A549 (cell line): Measurements from ENCODE around the gene RPRD1A. TPM values are rescaled to one million over a fixed set of nuclear protein-coding genes. Genes with fewer than 3 reads are reported as not detected.

Experiments
- ATAC-seq, 2 experiments: fragments of 200-7000 bp in 1 of 2; fragments of >200 bp in 1 of 2; cut with Nextera tagmentation in 1 of 2; cut with Tn5 transposase in 1 of 2; 3 replicates each; pipeline versions ENCODE4 v1.8.0 to v1.9.1; 2018 to 2020; ENCODE audit warnings: mild to moderate bottlenecking in 1 of 2, moderate library complexity in 1 of 2
- CTCF ChIA-PET: fragments of 300-600 bp; sonication (Branson Sonifier 250); formaldehyde crosslinking; extraction: SDS; loops from one replicate; lab custom pipeline; 2021; ENCODE audit warnings: antibody characterized with exemption, inconsistent platforms; lab: Yijun Ruan, JAX
- POLR2A ChIA-PET: fragments of 350-600 bp; formaldehyde crosslinking; extraction: SDS; loops from one replicate; lab custom pipeline; 2021; ENCODE audit warnings: antibody characterized with exemption, inconsistent platforms; lab: Yijun Ruan, JAX
- DNase-seq, 2 experiments: peaks; one replicate each; pipeline versions ENCODE4 v3.0.0 to v3.0.0-alpha.2; 2011 to 2016; ENCODE audit warnings: low read depth in 1 of 2, low spot score in 1 of 2
- FAIRE-seq: peaks from 2 replicates; lab custom pipeline; 2011; peaks lifted over from hg19 to GRCh38; lab: Jason Lieb, UNC
- H3K27ac ChIP-seq, 2 experiments: fragments of >200 bp; sonication (Bioruptor Twin); formaldehyde crosslinking; 3 replicates each; pipeline ENCODE4 v1.5.1; 2016 to 2017
- H3K4me1 ChIP-seq: fragments of >200 bp; sonication (Bioruptor Twin); formaldehyde crosslinking; 3 replicates; pipeline ENCODE4 v1.6.1; 2016
- H3K4me2 ChIP-seq: fragments of >200 bp; sonication (Bioruptor Twin); formaldehyde crosslinking; 3 replicates; pipeline ENCODE4 v1.6.1; 2016
- H3K4me3 ChIP-seq: fragments of >200 bp; sonication (Bioruptor Twin); formaldehyde crosslinking; 3 replicates; pipeline ENCODE4 v1.5.1; 2016
- H3K9me3 ChIP-seq: fragments of >200 bp; sonication (Bioruptor Twin); formaldehyde crosslinking; 3 replicates; pipeline ENCODE4 v1.6.1; 2016
- ATOH8 ChIP-seq: fragments of 250-450 bp; sonication (Bioruptor Pico); IDR thresholded peaks from 2 replicates; pipeline ENCODE4 v1.5.0; 2020; ENCODE audit warnings: low read depth, mild to moderate bottlenecking, moderate library complexity
- BCL3 ChIP-seq: fragments of >200 bp; sonication (Bioruptor Twin); formaldehyde crosslinking; IDR thresholded peaks from 3 replicates; pipeline ENCODE4 v1.6.1; 2016
- BHLHE40 ChIP-seq: IDR thresholded peaks from 2 replicates; pipeline ENCODE4 v1.6.1; 2012; ENCODE audit warnings: low read depth, low read length, inconsistent platforms
- CBX2 ChIP-seq: fragments of 200-600 bp; sonication (generic); IDR thresholded peaks from 2 replicates; pipeline ENCODE4 v1.6.1; 2016; ENCODE audit warnings: low read depth, mild to moderate bottlenecking, borderline replicate concordance
- CBX8 ChIP-seq: fragments of 200-600 bp; sonication (generic); IDR thresholded peaks from 2 replicates; pipeline ENCODE4 v1.6.1; 2016
- CHD4 ChIP-seq: fragments of 200-600 bp; sonication (generic); IDR thresholded peaks from 2 replicates; pipeline ENCODE4 v1.6.1; 2016; ENCODE audit warnings: antibody characterized with exemption, mild to moderate bottlenecking, borderline replicate concordance
- EHF ChIP-seq: fragments of 250-450 bp; sonication (Bioruptor Pico); IDR thresholded peaks from 2 replicates; pipeline ENCODE4 v1.5.0; 2020; ENCODE audit warnings: mild to moderate bottlenecking
- EP300 ChIP-seq, 2 experiments: fragments of >200 bp; sonication (Bioruptor Twin); formaldehyde crosslinking; IDR thresholded peaks; 2 replicates in 1 of 2; 3 replicates in 1 of 2; pipeline ENCODE4 v1.6.1; 2016 to 2017
- ESRRA ChIP-seq: fragments of 150-350 bp; IDR thresholded peaks from 2 replicates; pipeline ENCODE4 v1.6.1; 2014; ENCODE audit warnings: mild to moderate bottlenecking, low read length, borderline replicate concordance
- HOXB13 ChIP-seq: fragments of 250-450 bp; sonication (Bioruptor Pico); IDR thresholded peaks from 2 replicates; pipeline ENCODE4 v1.5.0; 2020; ENCODE audit warnings: low read depth, mild to moderate bottlenecking, moderate library complexity
- JUN ChIP-seq, 2 experiments: fragments of >200 bp; sonication (Bioruptor Twin); formaldehyde crosslinking; IDR thresholded peaks; 2 replicates in 1 of 2; 3 replicates in 1 of 2; pipeline ENCODE4 v1.6.1; 2016 to 2017
- KDM5A ChIP-seq: fragments of 200-600 bp; sonication (generic); IDR thresholded peaks from 2 replicates; pipeline ENCODE4 v1.6.1; 2016; ENCODE audit warnings: antibody characterized with exemption, mild to moderate bottlenecking
- MAFK ChIP-seq: fragments of 450-650 bp; IDR thresholded peaks from 2 replicates; pipeline ENCODE4 v1.6.1; 2014; ENCODE audit not compliant: partially characterized antibody
- MAX ChIP-seq: IDR thresholded peaks from 2 replicates; pipeline ENCODE4 v1.6.1; 2012
- MAZ ChIP-seq: fragments of 150-350 bp; IDR thresholded peaks from 2 replicates; pipeline ENCODE4 v1.6.1; 2014; ENCODE audit warnings: antibody characterized with exemption, low read depth, low read length, borderline replicate concordance
- MYC ChIP-seq: IDR thresholded peaks from 2 replicates; pipeline ENCODE4 v1.6.1; 2012; ENCODE audit warnings: mild to moderate bottlenecking, inconsistent platforms, low read length, improper control_type of control experiment, borderline replicate concordance
- NFE2L2 ChIP-seq: fragments of 150-350 bp; conservative IDR thresholded peaks from 2 replicates; pipeline ENCODE4 v1.6.1; 2014; ENCODE audit warnings: low read length
- PBX3 ChIP-seq: IDR thresholded peaks from 2 replicates; pipeline ENCODE4 v1.6.1; 2012
- PHF8 ChIP-seq: fragments of 200-600 bp; sonication (generic); IDR thresholded peaks from 2 replicates; pipeline ENCODE4 v1.6.1; 2016; ENCODE audit warnings: low read depth, mild to moderate bottlenecking, antibody characterized with exemption, moderate library complexity, borderline replicate concordance
- POLR2A ChIP-seq: IDR thresholded peaks from 2 replicates; pipeline ENCODE4 v1.6.1; 2012; ENCODE audit warnings: mild to moderate bottlenecking, low read length
- POLR2AphosphoS2 ChIP-seq: conservative IDR thresholded peaks from 2 replicates; pipeline ENCODE4 v1.6.1; 2012; ENCODE audit warnings: low read length, improper control_type of control experiment, inconsistent platforms
- RARB ChIP-seq: fragments of 250-450 bp; sonication (Bioruptor Pico); IDR thresholded peaks from 2 replicates; pipeline ENCODE4 v1.8.0; 2021; ENCODE audit warnings: mild to moderate bottlenecking, moderate library complexity
- RCOR1 ChIP-seq: fragments of 150-350 bp; IDR thresholded peaks from 2 replicates; pipeline ENCODE4 v1.6.1; 2014; ENCODE audit warnings: antibody characterized with exemption, low read length, low read depth
- RFX5 ChIP-seq: fragments of 450-650 bp; IDR thresholded peaks from 2 replicates; pipeline ENCODE4 v1.7.1; 2014; ENCODE audit warnings: antibody characterized with exemption, mild to moderate bottlenecking, moderate library complexity
- SREBF2 ChIP-seq: fragments of 450-650 bp; IDR thresholded peaks from 2 replicates; pipeline ENCODE4 v1.6.1; 2014; ENCODE audit warnings: mild to moderate bottlenecking, moderate library complexity
- ZC3H11A ChIP-seq: fragments of 450-650 bp; IDR thresholded peaks from 2 replicates; pipeline ENCODE4 v1.6.1; 2014; ENCODE audit warnings: antibody characterized with exemption, mild to moderate bottlenecking
- ZNF302 ChIP-seq: fragments of 250-450 bp; sonication (Bioruptor Pico); IDR thresholded peaks from 2 replicates; pipeline ENCODE4 v1.9.0; 2021; ENCODE audit warnings: inconsistent platforms, mild to moderate bottlenecking, moderate library complexity
- WGBS: methylation state at CpG from one replicate; pipeline ENCODE4 v1.1.6; 2017; ENCODE audit errors: missing lambda C conversion rate; 5-methylcytosine and 5-hydroxymethylcytosine counted together
- polyA plus RNA-seq, 4 experiments: library from polyadenylated mRNA; depleted of rRNA in 3 of 4; stranded (reverse); fragments of >200 nt; fragmentation: RNase III in 1 of 4; extraction: RNeasy Plus Mini Kit Qiagen cat#74134 plus additional on column Dnase treatment in 1 of 4; gene quantifications; 2 replicates in 3 of 4; 3 replicates in 1 of 4; pipeline ENCODE4 v1.2.3, GENCODE V29; 2011 to 2017
- TF ChIP-seq, protein P1 (sequence below): fragments of 150-350 bp; IDR thresholded peaks from 2 replicates; pipeline ENCODE4 v1.6.1; 2014; ENCODE audit warnings: low read depth, mild to moderate bottlenecking, low read length
- TF ChIP-seq, protein P2 (sequence below): fragments of 250-450 bp; sonication (Bioruptor Pico); IDR thresholded peaks from 2 replicates; pipeline ENCODE4 v1.5.0; 2021; ENCODE audit warnings: mild to moderate bottlenecking, moderate library complexity, borderline replicate concordance

Gene RPRD1A
- polyA plus RNA-seq, 2 of the 4 experiments (the other 2 are of a cell fraction), result 25.8 to 58.2 TPM

- FAIRE-seq, result no peak
- DNase-seq, result no peak
- ChIA-PET CTCF (interaction anchor here (0.7 to 1.0 kb wide), 3 partner anchors 10 to 485 kb away, joined by 3 to 4 read pairs (median 3); no protein-coding TSS in a partner anchor), POLR2A (no interaction called here)
- Histone ChIP-seq H3K27ac (no peak overlapping the region), H3K9me3 (0 out of 3 replicates have a peak, but pooled peaks cover 2% of the 10 kb centered on the region), H3K4me2 (no peak overlapping the region), H3K4me1 (no peaks in the 10 kb centered on the region), H3K4me3 (no peak overlapping the region)
- TF ChIP-seq EHF (CRISPR knock-in tag) (no peak), MYC (no peak), CHD4 (no peak), EP300 (IDR thresholded peaks at IDR 0.05) (no peak), POLR2A (no peak), MAZ (no peak), ZNF302 (CRISPR knock-in tag) (no peak), ESRRA (no peak), ATOH8 (CRISPR knock-in tag) (no peak), PBX3 (no peak), SREBF2 (no peak)
- TF ChIP-seq, protein P1, sequence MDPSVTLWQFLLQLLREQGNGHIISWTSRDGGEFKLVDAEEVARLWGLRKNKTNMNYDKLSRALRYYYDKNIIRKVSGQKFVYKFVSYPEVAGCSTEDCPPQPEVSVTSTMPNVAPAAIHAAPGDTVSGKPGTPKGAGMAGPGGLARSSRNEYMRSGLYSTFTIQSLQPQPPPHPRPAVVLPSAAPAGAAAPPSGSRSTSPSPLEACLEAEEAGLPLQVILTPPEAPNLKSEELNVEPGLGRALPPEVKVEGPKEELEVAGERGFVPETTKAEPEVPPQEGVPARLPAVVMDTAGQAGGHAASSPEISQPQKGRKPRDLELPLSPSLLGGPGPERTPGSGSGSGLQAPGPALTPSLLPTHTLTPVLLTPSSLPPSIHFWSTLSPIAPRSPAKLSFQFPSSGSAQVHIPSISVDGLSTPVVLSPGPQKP, result no peak
- TF ChIP-seq, protein P2, sequence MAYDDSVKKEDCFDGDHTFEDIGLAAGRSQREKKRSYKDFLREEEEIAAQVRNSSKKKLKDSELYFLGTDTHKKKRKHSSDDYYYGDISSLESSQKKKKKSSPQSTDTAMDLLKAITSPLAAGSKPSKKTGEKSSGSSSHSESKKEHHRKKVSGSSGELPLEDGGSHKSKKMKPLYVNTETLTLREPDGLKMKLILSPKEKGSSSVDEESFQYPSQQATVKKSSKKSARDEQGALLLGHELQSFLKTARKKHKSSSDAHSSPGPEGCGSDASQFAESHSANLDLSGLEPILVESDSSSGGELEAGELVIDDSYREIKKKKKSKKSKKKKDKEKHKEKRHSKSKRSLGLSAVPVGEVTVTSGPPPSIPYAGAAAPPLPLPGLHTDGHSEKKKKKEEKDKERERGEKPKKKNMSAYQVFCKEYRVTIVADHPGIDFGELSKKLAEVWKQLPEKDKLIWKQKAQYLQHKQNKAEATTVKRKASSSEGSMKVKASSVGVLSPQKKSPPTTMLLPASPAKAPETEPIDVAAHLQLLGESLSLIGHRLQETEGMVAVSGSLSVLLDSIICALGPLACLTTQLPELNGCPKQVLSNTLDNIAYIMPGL (CRISPR knock-in tag), result no peak
- WGBS, result 100% methylated on average over 1 of the region's 8 CpGs
- ATAC-seq, result no peak
Observed at GRCh38 chr18:36086186-36086585, 18.8 kb upstream of the RPRD1A start.

- DNase-seq, result no peak
- WGBS, result no CpG with 5 or more reads among the region's 4 CpGs
- POLR2A ChIA-PET, result no interaction called here
- CTCF ChIA-PET, result interaction anchor here (0.6 to 1.0 kb wide), 2 partner anchors 11 to 44 kb away, joined by 3 to 4 read pairs; partner anchors contain the start of gene SLC39A6
- H3K27ac ChIP-seq, result no peak overlapping the region
- H3K9me3 ChIP-seq, result 0 out of 3 replicates have a peak, but pooled peaks cover 4% of the 10 kb centered on the region
- no peak for ATAC-seq
- no peak for FAIRE-seq
- H3K4me3 ChIP-seq, result no peak overlapping the region
- TF ChIP-seq PHF8 (no peak), RARB (CRISPR knock-in tag) (no peak), NFE2L2 (no peak), POLR2AphosphoS2 (no peak), CBX2 (no peak), ZC3H11A (no peak), BCL3 (no peak), ESRRA (no peak), RFX5 (no peak), JUN (IDR thresholded peaks at IDR 0.05) (no peak), MAFK (no peak), KDM5A (no peak), RCOR1 (no peak), HOXB13 (CRISPR knock-in tag) (no peak), CBX8 (no peak), MAX (no peak), BHLHE40 (no peak)
- TF ChIP-seq, protein P2 (CRISPR knock-in tag), result no peak
- H3K4me1 ChIP-seq, result no peaks in the 10 kb centered on the region
- no peak overlapping the region for H3K4me2 ChIP-seq
Observed at GRCh38 chr18:36085195-36085594, 17.8 kb upstream of the RPRD1A start.
